Stimulated activated CD8-positive, alpha-beta memory T cell treated with anti-CD3 and anti-CD28 coated beads, Interleukin-7, amount 100 ng/mL, for 4 hours (primary cell): ENCODE measurements around the gene SLC35E2B.
"Not testable (repeated sequence)": the region's sequence is repeated elsewhere in the genome, so short reads cannot be mapped to it uniquely, and the experiment has no call there.

Experiments used
- DNase-seq, 2 donors: peaks; one replicate each; pipeline ENCODE4 v3.0.0-alpha.2; 2020; ENCODE audit warnings: low read depth in 2 of 2

SLC35E2B gene

GRCh38 chr1:1703796-1704195, 11.2 kb upstream of the SLC35E2B start:
- no peak for DNase-seq

DNA sequence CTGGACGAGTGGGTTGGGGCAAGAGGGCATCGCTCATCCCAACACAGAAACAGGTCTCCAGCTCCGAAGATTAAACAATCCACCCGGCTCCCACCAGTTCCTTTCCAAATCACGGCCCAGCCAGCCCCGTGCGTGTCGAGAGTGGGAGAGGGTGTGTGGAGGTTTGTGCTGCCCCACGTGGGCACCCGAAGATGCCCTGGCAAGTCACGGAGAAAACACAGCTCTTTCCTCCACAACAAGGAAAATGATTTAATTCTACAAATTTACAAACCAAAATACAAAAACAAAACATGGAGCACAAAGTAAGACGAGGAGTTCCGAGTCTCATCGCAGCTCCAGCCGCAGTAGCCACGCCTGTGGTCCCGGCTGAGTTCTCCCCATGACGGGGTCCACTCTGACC, 9.9 kb upstream of the SLC35E2B start:
- DNase-seq = not testable (repeated sequence)

DNA sequence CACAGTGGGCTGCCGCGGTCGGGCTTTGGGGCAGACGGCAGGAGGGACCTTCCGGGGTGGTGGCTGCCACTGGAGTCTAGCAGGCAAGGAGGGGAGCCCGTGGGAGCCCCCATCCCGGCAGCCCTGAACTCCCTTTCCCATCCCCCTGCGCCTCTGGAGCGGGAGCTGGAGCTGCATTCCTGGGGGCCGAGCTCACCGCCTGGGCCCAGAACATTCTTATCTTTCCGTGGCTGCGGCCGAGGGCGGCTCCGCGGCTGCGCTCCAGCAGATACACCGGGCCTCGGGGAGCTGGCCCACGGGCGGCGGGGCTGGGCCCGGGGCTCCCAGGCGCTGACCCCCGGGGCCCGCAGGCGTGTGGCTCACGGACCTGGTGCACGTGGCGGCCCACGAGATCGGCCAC, 8.0 kb upstream of the SLC35E2B start:
- DNase-seq = not testable (repeated sequence)

- not testable (repeated sequence) for DNase-seq
Observed at GRCh38 chr1:1700067-1700466, 7.5 kb upstream of the SLC35E2B start.

- not testable (repeated sequence) for DNase-seq
Observed at GRCh38 chr1:1699061-1699460, 6.5 kb upstream of the SLC35E2B start.

DNA sequence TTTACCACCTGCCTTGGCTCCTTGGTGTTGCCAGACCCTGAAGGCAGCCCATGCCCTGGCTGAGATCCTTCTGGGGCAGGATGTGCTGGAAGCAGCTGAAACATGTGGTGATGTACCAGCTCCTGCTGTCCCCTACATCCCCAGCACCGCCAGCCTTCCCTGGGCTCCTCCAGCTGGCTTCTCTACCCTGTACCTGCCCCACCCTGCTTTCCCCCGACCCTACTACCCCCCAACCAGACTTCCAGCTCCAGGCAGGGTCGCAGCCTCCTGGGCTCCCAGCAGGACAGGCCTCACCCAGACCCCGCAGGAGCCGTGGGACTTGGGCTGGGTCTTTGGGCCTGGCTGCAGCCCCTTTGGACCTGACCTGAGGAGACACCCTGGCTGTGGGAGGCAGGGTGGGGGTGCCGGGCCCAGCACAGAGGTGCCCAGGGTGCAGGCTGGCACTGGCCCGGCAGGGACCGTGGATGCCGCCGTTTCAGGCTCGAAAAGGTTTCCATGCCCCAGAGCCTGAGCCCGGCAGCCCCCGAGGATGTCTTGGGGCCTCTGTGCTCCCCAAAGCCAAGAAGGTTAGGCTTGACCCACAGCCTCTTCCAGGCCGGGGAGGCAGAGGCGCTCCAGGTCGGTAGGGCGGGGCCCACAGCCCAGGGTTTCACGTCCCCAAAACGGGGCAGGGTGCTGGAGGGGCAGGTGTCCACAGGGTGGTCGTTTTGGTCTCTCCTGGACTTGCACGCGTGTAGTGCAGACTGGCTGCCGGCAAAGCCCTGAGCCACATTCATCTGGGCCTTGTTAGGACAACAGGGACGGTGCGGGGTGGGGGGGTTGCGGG, 5.0 kb upstream of the SLC35E2B start:
- not testable (repeated sequence) for DNase-seq

- not testable (repeated sequence) for DNase-seq
Observed at GRCh38 chr1:1696431-1697357, 4.1 kb upstream of the SLC35E2B start.

DNA sequence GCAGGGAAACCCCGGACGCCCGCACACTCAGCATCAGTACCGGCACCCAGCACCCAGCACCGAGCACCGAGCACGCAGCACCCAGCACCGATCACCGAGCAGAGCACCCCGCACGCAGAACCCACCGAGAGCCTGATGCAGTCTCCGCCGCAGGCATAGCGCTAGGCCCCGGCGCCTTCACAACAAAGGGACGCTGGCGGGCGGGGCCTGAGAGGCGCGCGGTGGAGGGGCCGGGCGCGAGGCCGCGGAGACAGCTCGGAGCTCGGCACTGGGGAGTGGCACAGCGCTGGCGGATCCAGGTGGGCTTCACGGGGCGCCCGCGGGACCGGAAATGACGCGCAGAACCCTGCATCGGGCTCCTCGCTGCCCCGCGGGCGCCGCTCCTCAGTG, 276 bp downstream of the SLC35E2B start:
- DNase-seq = peak; percentile 42 to 82

- DNase-seq = not testable (repeated sequence)
Observed at GRCh38 chr1:1691443-1691842, 1.2 kb downstream of the SLC35E2B start.

GRCh38 chr1:1689526-1689925, 3.1 kb downstream of the SLC35E2B start:
- DNase-seq = not testable (repeated sequence)

DNA sequence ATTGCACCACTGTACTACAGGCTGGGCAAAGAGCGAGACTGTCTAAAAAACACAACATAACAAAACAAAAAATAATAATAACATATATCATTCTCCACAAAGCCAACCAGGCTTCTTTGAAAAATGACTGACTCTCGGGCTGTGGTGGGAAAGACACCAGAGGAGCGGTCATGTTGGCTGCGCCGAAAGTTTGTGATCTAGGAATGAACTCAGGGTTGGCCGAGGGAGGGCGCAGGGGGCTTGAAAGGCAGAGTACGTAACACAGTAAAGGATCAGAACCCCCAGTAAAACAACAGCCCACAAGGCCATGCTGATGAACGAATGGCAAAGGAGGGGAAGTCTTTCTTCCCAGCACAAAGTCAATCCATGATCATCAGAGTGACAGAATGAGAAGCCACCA, 4.7 kb downstream of the SLC35E2B start:
- no peak for DNase-seq

- DNase-seq = no peak
Observed at GRCh38 chr1:1684031-1684681, 8.4 kb downstream of the SLC35E2B start.

DNA sequence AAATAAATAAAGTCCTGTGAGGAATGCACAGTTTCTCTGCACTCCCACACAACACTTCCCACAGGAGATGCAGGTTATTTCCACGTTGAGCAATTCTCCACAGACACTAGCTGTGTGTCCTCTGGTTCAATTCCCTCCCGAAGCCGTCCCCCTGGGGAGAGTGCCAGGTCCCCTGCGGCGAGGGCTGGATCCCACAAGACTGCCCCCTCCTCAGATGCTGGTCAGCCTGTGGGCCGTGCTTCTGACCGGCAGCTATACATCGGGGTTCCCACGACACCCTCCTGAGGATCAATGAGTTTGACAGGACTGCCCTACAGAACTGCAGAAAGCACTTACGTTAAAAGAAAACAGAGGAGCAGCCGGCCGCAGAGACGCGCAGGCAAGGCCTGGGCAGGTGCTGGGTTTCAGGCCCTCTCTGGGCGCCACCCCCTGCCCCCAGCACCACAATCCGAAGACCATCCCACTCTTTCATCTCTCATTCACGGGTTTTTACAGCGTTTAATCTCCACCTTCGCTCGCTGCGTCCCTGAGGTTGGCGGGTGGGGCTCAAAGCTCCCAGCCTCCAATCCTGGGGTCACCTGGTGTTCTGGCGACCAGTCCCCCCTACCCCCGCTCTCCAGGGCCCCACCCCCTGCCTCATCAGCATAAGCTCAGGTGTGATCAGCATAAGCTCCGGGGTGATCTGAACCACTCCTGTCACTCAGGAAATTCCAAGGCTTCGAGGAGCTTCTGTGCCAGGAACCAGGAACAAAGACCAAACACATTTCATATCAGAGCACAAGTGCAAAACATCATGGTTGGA, 9.3 kb downstream of the SLC35E2B start:
- DNase-seq = no peak

DNA sequence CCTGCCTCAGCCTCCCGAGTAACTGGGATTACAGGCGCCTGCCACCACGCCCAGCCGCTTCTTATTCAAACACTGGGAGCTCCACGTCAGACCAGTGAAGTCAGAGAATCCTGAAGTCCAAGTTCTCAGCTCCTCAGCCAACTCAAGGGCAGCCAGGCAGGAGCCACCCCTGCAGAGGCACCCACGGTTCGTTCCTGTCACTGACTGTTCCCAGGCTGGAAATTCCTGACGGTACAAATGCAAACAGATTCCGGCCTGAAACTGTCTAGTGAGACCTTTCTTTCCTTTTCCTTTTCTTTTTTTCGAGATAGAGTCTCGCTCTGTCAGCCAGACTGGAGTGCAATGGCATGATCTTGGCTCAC, 11.7 kb downstream of the SLC35E2B start:
- DNase-seq = no peak

GRCh38 chr1:1680031-1680911, 12.3 kb downstream of the SLC35E2B start:
- no peak for DNase-seq

DNA sequence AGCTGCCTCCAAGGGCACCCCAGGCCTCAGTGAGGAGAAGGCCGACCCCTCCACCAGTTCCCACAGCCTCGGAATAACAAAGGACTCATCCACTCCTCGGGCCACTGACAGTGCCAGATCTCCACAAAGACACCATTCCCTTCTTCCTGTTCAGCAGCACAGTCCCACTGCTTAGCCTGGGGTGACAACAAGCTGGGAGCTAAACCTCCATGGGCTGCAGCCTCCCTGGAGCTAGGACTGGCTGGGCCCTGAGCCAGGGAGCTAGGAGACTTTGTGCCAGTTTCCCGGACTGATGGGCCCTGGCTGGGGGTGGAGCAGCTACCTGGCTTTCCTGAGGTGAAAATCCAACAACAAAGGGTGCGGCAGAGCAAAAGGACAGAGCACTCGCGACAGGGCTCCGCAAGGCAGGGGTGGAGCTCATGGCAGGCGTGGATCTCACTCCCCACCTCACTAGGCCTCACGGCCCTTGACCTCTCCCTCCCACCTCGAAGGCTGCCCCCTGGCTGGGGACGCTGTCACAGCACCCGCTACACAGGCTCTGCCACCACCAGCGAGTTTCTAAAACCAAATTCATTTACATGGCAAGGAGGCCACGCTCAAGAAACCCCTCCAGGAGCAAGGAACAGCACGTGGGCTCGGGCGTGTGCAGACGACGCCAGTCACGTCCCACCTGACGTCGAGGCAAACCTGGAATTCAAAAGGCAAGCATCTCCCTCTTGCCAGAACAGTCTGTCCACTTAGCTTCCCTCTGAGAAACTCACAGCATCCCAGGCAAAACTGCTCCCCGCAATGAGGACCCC, 13.8 kb downstream of the SLC35E2B start:
- DNase-seq = peak in 1 of 2 donors; percentile 32

DNA sequence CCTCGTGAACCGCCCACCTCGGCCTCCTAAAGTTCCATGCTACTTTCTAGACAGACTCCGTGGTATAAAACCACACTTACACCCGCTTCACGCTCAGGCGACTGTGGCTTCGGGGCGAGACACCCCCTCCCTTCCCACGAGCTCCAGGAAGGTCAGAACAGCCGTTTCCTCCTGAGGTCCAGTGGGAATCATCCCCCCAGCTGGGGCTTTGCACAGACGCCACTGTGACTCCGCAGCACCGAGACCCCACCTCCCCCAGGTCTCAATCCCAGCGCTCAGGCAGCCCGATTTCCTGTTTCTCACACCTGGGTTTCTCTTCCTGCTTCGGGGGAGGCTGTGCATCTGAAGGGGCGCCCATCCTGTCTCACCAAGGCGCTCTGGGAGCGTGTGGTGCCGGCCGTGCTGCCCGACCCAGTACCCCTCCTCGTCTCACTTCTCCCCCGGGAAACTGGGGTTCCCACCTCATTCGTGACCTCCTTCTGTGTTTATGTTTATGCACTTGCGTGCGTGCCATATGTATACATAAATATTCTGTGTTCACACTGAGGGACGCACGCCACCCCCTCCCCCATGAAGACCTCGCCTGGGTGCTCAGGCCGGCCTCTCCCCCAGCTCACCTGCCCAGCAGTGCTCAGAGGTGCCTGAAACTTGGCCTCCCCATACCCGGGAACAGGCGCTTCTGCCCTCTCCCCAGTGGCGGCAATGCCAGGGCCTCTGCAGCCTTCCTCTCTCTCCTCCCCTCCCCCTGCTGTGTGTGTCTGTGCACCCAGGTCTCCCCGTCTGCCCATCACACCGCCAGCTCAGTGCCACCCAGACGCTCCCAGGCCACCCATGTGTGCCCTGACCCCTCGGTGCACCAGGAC, 14.6 kb downstream of the SLC35E2B start:
- DNase-seq = peak; percentile 12 to 32

DNA sequence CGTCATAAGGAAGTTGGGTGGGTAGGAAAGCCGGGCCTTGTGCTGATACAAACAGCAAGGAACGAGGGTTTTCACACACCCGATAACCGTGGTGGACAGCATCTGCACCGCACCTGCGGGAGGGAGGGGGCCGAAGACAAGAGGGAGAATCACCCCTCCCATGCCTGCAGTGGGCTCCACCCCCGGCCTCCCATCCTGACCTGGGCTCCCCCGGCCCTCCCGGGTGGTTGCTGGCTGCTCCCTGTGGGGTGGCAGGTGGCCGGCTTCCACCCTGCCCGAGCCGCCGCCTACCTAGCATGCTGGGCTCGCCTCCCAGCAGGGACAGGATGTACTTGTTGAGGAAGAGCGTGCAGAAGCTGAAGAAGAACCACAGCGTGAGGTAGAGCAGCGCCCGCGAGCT, 16.5 kb downstream of the SLC35E2B start:
- not testable (repeated sequence) for DNase-seq
